Metanephros (tissue), 1 donor: ENCODE results near the gene ASB9. TPM values are rescaled to one million over a fixed set of nuclear protein-coding genes. Genes with fewer than 3 reads are reported as not detected.

Experiments used
- total RNA-seq: library from RNA; depleted of rRNA; stranded (reverse); fragments of >200 nt; gene quantifications from one replicate; pipeline ENCODE4 v1.2.3, GENCODE V29; 2014

The ASB9 gene, protein sequence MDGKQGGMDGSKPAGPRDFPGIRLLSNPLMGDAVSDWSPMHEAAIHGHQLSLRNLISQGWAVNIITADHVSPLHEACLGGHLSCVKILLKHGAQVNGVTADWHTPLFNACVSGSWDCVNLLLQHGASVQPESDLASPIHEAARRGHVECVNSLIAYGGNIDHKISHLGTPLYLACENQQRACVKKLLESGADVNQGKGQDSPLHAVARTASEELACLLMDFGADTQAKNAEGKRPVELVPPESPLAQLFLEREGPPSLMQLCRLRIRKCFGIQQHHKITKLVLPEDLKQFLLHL
- total RNA-seq, result 11.9 TPM

DNA sequence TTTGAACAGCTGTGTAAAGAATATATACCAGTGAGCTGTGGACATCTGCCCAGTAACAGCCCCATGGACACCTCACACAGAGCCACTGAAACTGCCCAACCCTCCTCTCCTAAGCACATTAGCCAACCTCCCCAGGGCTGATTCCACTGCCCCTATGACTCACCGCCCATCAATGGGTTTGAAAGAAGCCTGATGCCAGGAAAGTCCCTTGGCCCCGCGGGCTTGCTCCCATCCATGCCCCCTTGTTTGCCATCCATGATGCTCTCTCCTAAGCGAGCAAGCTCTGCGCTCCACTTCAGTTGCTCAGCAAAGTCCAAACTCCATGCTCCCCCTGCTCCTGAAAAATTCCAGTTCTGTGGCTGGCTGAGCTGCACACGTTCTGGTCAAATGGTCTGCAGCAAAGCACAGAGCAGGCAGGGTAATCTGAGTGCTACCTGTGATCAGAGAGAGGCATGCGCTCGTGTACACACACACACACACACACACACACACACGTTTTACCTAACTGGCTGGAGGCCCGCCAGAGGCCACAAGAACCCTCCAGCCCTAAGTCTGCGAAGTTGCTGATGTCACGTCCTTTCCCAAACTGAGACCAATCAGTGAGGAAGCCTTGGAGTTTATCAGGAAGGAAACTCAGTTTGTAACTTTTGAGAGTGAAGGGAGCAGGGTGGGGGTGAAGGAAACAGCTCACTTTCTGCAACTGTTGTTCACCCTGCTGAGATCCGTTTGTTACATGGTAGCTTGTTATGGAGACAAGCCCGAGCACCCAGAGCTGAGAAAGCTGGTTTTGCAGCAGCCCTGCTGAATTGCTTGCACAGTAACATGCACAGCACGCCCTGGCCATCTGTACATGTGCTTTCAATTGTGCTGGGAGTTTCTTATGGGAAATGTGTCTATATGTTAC is at the start of gene ASB9:
Gene ASB9, minus strand, starts transcription at position 466 of the 904 bp plus-strand sequence. Its CDS starts 209 bp downstream, at position 257.

GRCh38 chrX:15315509-15315908 is 45.6 kb upstream of the ASB9 start, which contains the start of gene ASB11:
Gene ASB11, minus strand, starts transcription at chrX:15315640. Its CDS starts 35 bp downstream, at chrX:15315605.

Other genes starting within 250 kb of the ASB9 start
- 5.3 TPM for gene ASB11, start 45.6 kb upstream of the ASB9 start, total RNA-seq
- 16.2 TPM for gene PIGA, start 65.4 kb upstream of the ASB9 start, total RNA-seq
- 0.58 TPM for gene VEGFD, start 114.3 kb upstream of the ASB9 start, total RNA-seq
- 4.1 TPM for gene PIR, start 223.2 kb upstream of the ASB9 start, total RNA-seq
- 0.70 TPM for gene BMX, start 230.7 kb upstream of the ASB9 start, total RNA-seq